ENCODE measurements around the gene LRRC75A.
"Not testable (repeated sequence)": the region's sequence is repeated elsewhere in the genome, so short reads cannot be mapped to it uniquely, and the experiment has no call there.

The LRRC75A gene

GRCh38 chr17:16419074-16419928 lies 72.7 kb downstream of the LRRC75A start:
- peak overlapping the region in 20 of 21 experiments; percentile 28 to 97 (median 78) for H3K27ac ChIP-seq

DNA sequence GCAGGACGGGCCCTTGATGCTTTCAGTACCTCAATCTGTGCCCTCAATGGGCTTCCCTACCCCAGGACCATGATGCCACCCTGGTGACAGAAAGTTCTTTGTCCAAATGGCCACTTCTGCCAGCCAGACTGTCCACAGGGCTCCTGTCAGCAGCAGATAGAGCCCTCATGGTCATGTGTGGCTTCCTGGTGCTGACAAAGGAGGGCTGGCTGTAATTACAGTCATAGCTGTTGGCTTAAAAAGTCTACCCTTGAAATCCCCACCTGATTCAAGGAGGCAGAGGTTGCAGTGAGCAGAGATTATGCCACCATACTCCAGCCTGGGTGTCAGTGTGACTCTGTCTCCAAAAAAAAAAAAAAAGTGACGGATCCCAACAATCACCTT lies 73.3 kb downstream of the LRRC75A start:
- Histone ChIP-seq H3K4me3 (no peak overlapping the region), H3K27ac (peak overlapping the region in 20 of 21 experiments; percentile 28 to 97 (median 76))

More at GRCh38 chr17:16419074-16419928, 72.7 kb downstream of the LRRC75A start:
- H3K4me3 ChIP-seq, result no peak overlapping the region

DNA sequence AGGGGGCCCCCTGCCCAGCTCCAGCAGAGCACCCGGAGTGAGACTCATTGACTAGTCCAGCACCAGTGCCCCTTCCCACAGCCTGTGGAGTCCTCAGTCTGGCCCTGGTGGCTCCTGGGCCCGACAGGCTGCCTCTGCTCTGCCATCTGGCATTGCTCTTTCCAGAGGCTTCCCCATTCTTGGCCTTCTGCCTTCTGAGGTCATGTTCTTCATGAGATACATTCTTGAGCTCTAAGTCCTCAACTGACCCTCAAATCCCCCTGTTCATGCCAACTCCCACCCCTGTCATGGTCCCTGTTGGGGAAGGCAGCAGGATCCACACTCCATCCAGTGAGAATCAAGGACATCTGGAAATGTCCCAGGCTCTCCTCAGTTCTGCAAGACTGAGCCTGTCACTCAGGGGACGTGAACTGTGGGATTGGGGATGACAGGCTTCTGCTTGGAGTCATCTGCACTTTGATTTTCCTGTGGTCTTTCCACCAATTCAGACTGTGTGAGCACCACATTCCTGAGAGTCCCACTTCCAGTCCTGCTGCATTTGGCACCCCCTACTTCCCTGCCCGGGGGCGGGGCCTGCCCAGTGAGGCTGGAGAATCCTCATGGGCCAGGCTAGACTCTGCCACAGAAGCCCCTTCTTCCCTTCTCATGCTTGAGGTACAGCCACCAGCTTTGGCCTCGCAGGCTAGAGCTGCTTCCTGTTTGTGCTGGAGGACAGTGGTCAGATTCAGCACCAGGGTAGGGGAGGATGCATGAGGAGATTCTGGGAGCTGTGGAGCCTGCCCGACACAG lies 73.9 kb downstream of the LRRC75A start:
- peak overlapping the region in 20 of 21 experiments; percentile 28 to 97 (median 76) for H3K27ac ChIP-seq
- H3K4me3 ChIP-seq, result no peak overlapping the region

- peak overlapping the region in 15 of 21 experiments; percentile 1 to 98 (median 90) for H3K27ac ChIP-seq
Measured at GRCh38 chr17:16417399-16417798, 74.6 kb downstream of the LRRC75A start.

GRCh38 chr17:16415031-16415924 lies 76.7 kb downstream of the LRRC75A start, which contains the start of gene TRPV2:
Gene TRPV2, plus strand, starts transcription at chr17:16415571. Its CDS starts 2,098 bp downstream, at chr17:16417669.
- peak within 1 kb of the TSS; percentile 31 to 58 (median 53) for H3K4me3 ChIP-seq
- peak within 1 kb of the TSS; percentile 52 to 98 (median 89) for H3K27ac ChIP-seq

More at GRCh38 chr17:16417399-16417798, 74.6 kb downstream of the LRRC75A start:
- no peak overlapping the region for H3K4me3 ChIP-seq

DNA sequence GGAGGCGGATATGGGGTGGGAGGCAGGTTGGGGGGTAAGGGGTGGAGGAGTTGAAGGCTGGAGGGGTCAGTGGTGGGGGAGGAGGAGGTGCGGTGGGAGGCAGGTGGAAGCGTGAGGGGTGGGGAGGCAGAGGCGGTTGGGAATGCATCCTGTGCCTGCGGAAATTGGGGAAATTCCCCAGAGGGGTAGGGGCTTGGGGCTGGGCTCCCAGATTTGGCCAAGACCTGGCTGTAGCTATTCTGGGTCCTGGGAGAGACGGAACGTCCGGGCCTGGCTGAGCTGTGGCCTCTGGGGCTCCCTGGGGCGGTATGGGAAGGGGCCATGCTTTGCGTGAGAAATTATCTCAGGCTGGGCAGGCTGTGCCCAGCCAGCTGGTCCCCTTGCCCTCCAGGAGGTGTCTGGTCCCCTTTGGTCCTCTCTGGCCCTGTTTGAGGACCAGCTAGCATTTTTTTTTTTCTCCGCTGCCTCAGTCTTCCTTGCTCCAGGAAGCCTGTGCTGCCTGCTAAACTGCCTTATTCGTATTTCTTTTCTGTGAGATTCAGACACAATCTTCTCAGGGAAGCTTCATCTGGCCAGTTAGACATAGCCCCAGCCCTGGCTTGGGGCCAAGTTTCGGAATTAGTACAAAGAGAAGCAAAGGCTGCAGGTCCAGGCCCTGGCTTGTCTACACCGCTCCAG lies 83.9 kb downstream of the LRRC75A start:
- H3K4me3 ChIP-seq, result no peak overlapping the region
- H3K27ac ChIP-seq, result peak overlapping the region in 14 of 21 experiments; percentile 10 to 75 (median 50)

GRCh38 chr17:16406742-16407674 lies 85.0 kb downstream of the LRRC75A start:
- Histone ChIP-seq H3K27ac (peak overlapping the region in 12 of 21 experiments; percentile 7 to 80 (median 56)), H3K4me3 (peak overlapping the region; percentile 21 to 44 (median 41))

DNA sequence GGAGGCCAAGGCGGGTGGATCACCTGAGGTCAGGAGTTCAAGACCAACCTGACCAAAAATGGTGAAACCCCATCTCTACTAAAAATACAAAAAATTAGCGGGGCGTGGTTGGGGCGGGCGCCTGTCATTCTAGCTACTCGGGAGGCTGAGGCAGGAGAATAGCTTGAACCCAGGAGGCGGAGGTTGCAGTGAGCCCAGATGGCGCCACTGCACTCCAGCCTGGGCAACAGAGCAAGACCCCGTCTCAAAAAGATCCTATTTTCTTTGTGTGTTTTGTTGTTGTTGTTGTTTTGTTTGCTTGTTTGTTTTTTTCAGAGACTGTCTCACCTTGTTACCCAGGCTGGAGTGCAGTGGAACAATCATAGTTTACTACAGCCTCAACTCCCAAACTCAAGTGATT lies 88.1 kb downstream of the LRRC75A start:
- not testable (repeated sequence) for H3K27ac ChIP-seq, H3K4me3 ChIP-seq

DNA sequence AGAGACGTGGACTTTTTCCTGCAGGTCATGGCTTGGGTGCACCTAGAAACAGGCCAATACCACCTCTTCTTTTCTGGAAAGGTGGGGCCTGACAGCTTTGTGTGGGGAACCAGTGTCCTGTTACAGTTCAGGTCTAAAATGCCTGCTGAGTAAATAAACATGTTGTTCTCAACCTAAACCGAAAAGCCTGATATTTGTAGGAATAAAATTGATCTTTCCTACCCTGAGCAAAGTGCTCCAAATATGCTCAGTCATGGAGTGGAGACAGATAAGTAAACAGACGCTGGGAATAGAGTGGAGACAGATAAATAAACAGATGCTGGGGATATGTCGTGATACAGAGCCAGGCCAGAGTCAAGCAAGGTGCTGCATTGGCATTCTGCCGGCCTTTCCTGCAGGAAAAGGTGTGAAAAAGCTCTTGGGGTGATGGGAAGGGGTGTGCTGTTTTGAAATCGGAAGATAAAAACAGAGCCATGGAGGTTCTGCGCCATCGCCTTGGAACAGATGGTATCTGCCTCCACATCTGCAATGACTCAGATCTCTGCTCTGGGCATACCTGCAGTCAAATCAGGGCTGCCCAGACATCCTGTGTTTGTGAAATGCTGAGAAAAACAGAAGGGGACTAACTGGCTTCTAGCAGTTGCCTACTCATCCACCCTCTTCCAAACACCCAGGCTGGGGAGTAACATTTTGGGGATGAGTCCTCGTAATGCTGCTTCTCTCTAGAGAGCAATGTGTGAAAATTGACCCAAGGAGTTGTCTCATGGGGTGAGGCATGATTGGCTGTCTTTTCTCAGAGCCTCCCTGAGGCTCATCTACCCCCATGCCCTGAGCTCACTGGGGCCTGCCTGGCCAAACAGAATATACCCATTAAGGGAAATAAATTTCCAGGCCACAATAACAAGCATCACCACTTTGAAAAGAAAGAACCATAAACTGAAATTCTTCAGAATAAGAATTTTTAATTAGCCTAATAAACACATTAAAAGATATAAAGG lies 93.4 kb downstream of the LRRC75A start:
- Histone ChIP-seq H3K27ac (peak overlapping the region in 2 of 21 experiments; percentile 18 to 35), H3K4me3 (no peak overlapping the region)

DNA sequence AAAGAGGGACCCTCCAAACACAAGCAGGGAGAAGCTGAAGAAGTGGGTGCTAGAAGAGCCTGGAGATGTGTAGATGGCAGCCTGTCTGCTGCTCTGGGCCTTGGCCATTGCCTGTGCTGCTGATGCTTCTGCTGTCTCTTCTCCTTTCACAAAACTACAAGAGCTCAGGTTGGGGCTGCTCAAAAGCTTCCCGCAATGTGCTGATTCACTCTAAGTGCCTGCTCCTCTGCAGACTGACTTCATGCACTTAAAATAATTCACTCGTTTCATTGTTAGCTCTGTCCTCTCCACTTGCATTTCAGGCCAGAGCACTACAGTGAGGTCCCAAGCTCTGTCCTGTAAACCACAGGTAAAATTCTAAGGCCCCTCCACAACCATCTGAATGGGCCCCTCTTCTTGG lies 95.3 kb downstream of the LRRC75A start:
- H3K4me3 ChIP-seq, H3K27ac ChIP-seq: not testable (repeated sequence)

GRCh38 chr17:16395887-16396286 lies 96.1 kb downstream of the LRRC75A start:
- H3K27ac ChIP-seq, result peak overlapping the region in 2 of 21 experiments; percentile 32 to 44
- not testable (repeated sequence) for H3K4me3 ChIP-seq

- not testable (repeated sequence) for H3K27ac ChIP-seq, H3K4me3 ChIP-seq
Measured at GRCh38 chr17:16392491-16392890, 99.5 kb downstream of the LRRC75A start.

All from skin epidermis (tissue), 12 donors.